Measurements from ENCODE around the gene TRIM47. TPM values are rescaled to one million over a fixed set of nuclear protein-coding genes. Genes with fewer than 3 reads are reported as not detected.
"Not testable (repeated sequence)": the region's sequence is repeated elsewhere in the genome, so short reads cannot be mapped to it uniquely, and the experiment has no call there.

The TRIM47 gene
- total RNA-seq, 2 donors from 2014 or later: 44.8 to 61.8 TPM

DNA sequence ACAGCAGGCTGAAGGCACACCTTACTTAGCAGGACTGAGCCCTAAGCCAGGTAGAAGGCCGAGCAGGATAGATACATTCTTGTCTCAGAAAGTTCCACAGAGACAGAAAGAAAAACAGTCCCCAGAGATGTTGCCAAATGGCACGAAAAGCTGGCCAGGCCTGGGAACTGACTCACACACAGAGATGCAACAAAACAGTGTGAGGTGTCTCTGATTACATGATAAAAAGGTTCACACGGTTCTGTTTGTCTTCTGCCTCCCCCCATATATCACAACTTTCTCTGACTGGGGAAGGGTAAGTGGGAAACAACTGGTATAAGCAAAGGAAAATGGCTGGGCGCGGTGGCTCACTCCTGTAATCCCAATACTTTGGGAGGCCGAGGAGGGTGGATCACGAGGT, 24.9 kb downstream of the TRIM47 start:
- DNase-seq: no peak
- no peak for ATAC-seq
- intact Hi-C loops (cut with DNase I, micrococcal nuclease): no loop called here

- ATAC-seq; intact Hi-C loops (cut with DNase I, micrococcal nuclease); DNase-seq: not testable (repeated sequence)
Measured at GRCh38 chr17:75851693-75851991, 26.7 kb downstream of the TRIM47 start.

DNA sequence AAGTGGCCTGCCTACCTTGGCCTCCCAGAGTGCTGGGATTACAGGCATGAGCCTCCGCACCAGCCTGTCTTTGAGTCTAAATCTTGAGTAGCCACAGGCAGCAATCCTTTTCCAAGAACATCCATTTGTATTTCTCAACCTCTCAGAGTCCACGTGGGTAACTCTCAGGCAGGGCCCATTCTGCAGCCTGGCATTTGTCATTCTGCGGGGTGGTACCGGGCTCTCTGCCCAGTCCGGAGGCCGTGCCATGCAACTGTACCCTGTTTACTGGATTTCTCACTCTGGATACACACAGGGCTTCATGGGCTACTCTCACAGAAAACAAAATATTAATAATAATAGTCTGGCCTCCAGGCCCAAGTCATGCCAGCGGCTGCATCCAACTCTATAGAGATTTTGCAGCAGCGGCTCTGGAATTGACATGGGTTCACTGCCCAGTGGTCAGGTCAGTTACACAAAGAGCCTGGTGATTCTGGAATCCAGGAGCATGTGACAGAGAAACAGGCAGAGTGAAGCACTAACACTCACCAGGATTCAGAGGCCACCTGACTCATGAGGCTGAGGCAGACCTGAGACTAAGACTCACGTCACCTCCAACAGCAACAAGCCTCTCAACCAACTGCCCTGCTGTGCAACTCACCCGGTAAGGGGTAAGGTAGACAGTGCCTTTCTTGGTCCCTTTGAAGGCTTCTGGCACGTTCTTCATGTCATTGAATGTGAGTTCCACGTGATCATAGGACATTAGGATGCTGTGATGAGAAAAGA, 27.3 kb downstream of the TRIM47 start:
- no peak for ATAC-seq
- intact Hi-C loops (cut with DNase I, micrococcal nuclease): no loop called here
- DNase-seq: no peak

DNA sequence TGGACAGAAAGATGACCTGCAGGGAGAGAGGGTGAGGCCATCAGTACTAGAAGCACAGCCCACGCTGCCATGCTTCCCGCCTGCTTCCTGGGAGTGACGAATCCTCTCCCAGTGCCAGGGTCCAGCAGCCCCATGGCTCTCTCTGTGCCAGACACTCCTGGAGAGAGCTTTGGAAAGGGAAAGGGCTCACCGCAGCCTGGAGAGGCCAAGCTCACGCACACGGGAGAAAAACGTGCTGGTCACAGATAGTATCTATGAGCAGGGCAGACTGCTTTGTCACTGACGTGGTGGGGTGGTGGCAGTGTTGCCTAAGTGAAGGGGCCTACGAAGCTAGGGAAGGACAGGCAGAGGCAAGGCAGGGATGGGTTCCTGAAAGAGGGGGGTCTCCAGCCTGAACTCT, 28.7 kb downstream of the TRIM47 start:
- intact Hi-C loops (cut with DNase I, micrococcal nuclease): no loop called here
- ATAC-seq: no peak

GRCh38 chr17:75849279-75849646, 29.1 kb downstream of the TRIM47 start:
- DNase-seq (no peak), ATAC-seq (no peak)
- intact Hi-C loops (cut with DNase I, micrococcal nuclease): no loop called here

More for the DNA sequence above, 28.7 kb downstream of the TRIM47 start:
- DNase-seq: no peak

DNA sequence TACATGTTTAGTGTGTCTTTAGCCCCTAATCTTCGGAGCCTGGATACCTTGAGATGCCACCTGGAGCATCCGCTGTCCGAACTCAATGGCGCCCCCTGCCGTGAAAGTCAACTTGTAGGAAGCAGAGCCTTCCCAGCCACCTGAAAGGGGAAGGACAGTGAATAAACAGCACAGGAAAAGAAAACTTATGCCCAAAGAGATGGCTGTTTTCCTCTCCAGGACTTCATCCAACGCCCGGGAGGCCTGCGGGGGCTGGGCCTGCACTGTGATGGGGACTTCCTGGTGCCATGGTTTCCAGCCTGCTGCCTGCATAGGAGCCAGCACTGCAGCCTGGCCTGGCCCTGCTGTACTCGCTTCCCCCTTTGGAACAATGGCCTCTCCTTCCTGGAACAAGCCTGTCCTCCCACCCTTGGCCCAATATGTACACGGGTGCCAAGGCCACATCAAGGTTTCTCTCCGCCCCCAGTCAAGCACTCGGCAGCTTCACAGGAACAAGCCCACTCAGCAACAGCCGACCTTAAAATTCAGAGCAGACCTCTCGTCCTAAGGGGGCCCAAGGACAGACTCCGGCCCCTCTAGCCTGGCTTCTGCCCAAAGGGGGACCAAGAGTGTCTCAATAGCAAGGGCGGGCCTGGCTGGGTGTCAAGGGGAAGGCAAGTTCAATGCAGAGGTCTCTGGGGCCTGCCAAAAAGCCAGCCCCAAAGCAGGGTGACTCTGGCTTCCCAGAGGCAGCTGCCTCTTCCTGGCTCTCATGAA, 29.7 kb downstream of the TRIM47 start:
- no peak for ATAC-seq

GRCh38 chr17:75847614-75848522, 30.5 kb downstream of the TRIM47 start:
- no peak for DNase-seq
- intact Hi-C loops (cut with DNase I, micrococcal nuclease): no loop called here
- no peak for ATAC-seq

More for the DNA sequence above, 29.7 kb downstream of the TRIM47 start:
- intact Hi-C loops (cut with DNase I, micrococcal nuclease): no loop called here
- peak; percentile 74 to 96 for DNase-seq

DNA sequence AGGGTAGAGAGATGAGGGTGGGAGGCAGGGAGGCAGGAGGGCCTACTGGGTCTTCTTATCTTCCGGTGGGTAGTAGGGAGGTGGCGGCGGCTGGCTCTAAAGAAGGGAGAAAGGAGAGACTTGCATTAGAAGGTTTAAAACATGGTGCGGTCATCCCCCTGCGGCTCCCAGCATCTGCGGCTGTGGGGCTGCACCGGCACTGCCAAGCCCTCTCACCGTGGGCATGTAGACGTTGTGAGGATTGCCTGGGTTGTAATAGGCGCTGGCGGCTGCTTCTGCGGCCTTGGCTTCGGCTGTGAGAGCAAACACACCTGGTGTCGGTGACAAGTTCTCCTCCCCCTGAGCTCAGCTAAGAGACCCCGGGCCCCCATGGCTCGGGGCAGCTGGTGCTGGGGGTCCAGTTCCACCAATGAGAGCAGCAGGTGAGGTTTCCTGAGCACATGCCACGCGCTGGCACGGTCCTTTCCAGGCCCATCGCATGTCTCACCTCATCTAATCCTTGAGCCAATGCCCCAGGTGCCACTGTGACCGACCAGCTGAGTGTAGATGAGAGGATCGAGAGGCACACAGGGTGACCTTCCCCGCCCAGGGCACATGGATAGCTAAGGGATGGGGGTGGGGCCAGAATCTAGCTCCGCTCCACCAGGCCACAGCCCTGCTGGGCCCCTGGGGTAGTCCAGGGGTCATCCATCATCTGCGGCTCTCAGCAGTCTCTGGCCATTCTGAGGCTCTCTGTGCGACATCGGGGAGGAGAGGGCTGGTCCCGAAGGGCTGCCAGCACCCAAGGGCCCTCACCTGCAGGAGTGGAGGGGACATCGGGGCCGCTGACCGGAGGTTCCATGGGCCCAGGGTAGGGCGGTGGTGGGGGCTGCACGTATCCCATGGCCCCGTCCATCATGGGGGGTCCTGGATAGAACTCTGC, 31.4 kb downstream of the TRIM47 start:
- ATAC-seq: no peak
- DNase-seq: no peak
- intact Hi-C loops (cut with DNase I, micrococcal nuclease): no loop called here

- peak; percentile 47 to 62 for DNase-seq
Measured at GRCh38 chr17:75845933-75846691, 32.3 kb downstream of the TRIM47 start.

DNA sequence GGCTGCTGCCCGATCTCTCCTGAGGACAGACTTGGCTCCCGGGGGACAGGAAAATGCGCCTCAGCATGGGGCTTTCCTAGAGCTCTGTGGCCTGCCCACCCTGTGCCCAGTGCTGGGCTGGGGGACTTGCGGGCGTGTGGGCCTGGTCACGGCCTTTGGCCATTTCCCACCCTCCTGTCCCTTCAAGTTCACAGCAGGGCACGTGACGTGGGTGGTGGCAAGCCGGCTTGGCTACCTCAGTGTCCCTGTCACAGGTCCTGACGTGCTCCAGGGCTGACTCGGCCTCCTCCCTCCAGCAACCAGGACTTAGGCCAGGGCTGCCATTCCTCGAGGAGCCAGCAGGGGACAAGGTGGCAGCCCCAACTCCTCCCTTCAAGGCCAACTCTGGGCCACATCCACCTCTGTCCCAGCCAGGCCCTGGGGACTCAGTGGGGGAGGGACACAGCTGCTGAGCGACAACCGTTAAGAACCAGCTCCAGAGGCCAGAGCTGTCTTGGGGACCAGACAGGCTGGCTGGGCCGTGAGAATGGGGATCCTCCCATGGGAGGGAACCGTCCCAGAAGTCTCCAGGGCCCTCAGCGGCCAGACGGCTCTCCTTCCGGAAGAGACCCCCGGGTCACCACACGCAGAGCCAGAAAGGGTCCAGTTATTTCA, 33.2 kb downstream of the TRIM47 start:
- ATAC-seq: peak; percentile 75
- intact Hi-C loops (cut with DNase I, micrococcal nuclease): no loop called here
- DNase-seq: peak; percentile 89 to 92

More at GRCh38 chr17:75845933-75846691, 32.3 kb downstream of the TRIM47 start:
- ATAC-seq: peak; percentile 41
- intact Hi-C loops (cut with DNase I, micrococcal nuclease): no loop called here

DNA sequence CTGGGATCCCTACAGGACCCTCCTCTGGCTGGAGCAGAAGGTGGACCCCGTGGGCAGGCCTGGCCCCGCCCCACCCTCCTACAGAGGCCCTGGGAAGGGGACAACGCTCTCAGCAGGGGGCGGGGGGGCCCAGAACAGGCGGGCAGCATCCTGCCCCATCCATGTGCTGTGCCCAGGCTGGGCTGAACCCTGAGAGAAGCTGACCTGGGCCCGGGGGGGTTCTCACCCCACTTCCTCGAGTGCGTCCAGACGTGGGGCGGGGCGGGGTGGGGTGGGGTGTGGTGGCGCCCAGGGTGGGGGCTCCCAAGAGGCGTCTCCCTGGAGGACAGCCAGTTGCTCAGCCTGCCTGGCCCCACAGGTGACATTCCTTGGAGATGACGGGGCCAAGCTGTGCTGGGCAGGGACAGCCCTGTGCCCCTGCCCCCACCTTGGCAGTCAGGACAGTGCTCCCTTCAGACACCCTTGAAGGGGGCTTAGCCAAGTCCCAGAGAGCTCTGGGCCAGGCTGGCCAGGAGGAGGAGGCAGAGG, 33.8 kb downstream of the TRIM47 start:
- ATAC-seq (peak; percentile 70), DNase-seq (peak; percentile 71 to 91)
- intact Hi-C loops (cut with DNase I, micrococcal nuclease): no loop called here

GRCh38 chr17:75843577-75844529, 34.5 kb downstream of the TRIM47 start, which contains the start of gene UNC13D:
Gene UNC13D, minus strand, starts transcription at chr17:75844404. Its CDS starts 67 bp downstream, at chr17:75844337.
- intact Hi-C loops (cut with DNase I, micrococcal nuclease): no loop called here
- peak in 1 of 2 donors; percentile 66 for DNase-seq
- ATAC-seq: peak; percentile 8

- DNase-seq (no peak), ATAC-seq (no peak)
- intact Hi-C loops (cut with DNase I, micrococcal nuclease): no loop called here
Measured at GRCh38 chr17:75842963-75843576, 35.3 kb downstream of the TRIM47 start.

GRCh38 chr17:75842411-75842810, 36.0 kb downstream of the TRIM47 start:
- DNase-seq (no peak), ATAC-seq (no peak)
- intact Hi-C loops (cut with DNase I, micrococcal nuclease): no loop called here

GRCh38 chr17:75840799-75841164, 37.6 kb downstream of the TRIM47 start:
- intact Hi-C loops (cut with DNase I, micrococcal nuclease): no loop called here

More at GRCh38 chr17:75840799-75841164, 37.6 kb downstream of the TRIM47 start:
- DNase-seq (no peak), ATAC-seq (no peak)
